Fibroblast of pulmonary artery (primary cell): ENCODE measurements around the gene SEC24B.

Experiments used
- DNase-seq: peaks from one replicate; pipeline ENCODE4 v3.0.0-alpha.2; 2010; ENCODE audit warnings: low read depth
- H3K4me3 ChIP-seq: replicated peaks from 2 replicates; pipeline ENCODE4 v1.5.1; 2011; ENCODE audit warnings: low read depth, mild to moderate bottlenecking, control low read depth, low read length, moderate library complexity
- TF ChIP-seq, protein P1 (sequence below): IDR thresholded peaks from 2 replicates; pipeline ENCODE4 v1.5.1; 2011; ENCODE audit warnings: mild to moderate bottlenecking, control low read depth, low read length, inconsistent platforms; ENCODE audit errors: missing control alignments

The SEC24B gene

GRCh38 chr4:109412776-109413175 lies 20.8 kb upstream of the SEC24B start:
- H3K4me3 ChIP-seq: no peak overlapping the region
- TF ChIP-seq, protein P1, sequence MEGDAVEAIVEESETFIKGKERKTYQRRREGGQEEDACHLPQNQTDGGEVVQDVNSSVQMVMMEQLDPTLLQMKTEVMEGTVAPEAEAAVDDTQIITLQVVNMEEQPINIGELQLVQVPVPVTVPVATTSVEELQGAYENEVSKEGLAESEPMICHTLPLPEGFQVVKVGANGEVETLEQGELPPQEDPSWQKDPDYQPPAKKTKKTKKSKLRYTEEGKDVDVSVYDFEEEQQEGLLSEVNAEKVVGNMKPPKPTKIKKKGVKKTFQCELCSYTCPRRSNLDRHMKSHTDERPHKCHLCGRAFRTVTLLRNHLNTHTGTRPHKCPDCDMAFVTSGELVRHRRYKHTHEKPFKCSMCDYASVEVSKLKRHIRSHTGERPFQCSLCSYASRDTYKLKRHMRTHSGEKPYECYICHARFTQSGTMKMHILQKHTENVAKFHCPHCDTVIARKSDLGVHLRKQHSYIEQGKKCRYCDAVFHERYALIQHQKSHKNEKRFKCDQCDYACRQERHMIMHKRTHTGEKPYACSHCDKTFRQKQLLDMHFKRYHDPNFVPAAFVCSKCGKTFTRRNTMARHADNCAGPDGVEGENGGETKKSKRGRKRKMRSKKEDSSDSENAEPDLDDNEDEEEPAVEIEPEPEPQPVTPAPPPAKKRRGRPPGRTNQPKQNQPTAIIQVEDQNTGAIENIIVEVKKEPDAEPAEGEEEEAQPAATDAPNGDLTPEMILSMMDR: no peak
- DNase-seq: no peak

DNA sequence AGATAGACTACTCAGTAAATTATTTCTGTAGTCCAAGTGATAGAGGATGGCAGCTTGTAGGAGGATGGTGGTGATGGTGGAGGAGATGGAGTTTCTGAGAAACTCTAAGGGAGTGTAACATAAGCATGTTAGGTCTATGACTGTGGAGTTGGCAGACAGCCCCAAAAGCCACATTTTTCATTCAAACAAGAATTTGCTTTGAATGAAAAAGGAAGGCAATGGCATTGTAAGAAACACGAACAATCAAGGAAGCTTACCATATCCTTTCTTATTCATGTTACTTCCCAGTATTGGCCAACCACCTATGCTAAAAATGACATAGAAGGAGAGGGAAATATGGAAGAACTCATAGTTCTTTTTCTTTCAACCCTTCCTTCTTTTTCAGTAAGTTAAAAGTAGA lies 18.7 kb upstream of the SEC24B start:
- peak; percentile 40 for DNase-seq
- H3K4me3 ChIP-seq: no peak overlapping the region
- TF ChIP-seq, protein P1: no peak

DNA sequence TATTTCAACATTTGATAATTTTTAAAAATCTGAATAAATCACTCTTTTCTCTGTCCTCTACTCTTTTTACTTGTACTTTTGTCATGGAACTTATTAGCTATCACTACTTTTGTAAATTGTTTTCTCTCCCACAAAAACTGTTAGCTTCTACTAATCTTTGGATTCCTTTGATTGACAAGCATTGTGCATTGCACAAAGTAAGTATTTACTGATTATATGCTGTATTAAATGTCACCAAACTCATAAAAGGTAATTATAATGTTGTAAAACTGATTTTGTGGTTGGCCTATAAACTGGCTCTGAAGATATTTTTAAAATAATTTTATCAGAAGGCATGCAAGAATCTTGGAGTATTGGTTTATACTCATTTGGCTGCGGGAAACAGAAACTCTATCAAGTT lies 15.0 kb upstream of the SEC24B start:
- DNase-seq: no peak
- TF ChIP-seq, protein P1: no peak
- no peak overlapping the region for H3K4me3 ChIP-seq

- no peak overlapping the region for H3K4me3 ChIP-seq
- peak; percentile 46 for DNase-seq
- TF ChIP-seq, protein P1: no peak
Observed at GRCh38 chr4:109419679-109420078, 13.9 kb upstream of the SEC24B start.

- H3K4me3 ChIP-seq: no peak overlapping the region
- TF ChIP-seq, protein P1: no peak
- no peak for DNase-seq
Observed at GRCh38 chr4:109424093-109424841, 9.3 kb upstream of the SEC24B start.

DNA sequence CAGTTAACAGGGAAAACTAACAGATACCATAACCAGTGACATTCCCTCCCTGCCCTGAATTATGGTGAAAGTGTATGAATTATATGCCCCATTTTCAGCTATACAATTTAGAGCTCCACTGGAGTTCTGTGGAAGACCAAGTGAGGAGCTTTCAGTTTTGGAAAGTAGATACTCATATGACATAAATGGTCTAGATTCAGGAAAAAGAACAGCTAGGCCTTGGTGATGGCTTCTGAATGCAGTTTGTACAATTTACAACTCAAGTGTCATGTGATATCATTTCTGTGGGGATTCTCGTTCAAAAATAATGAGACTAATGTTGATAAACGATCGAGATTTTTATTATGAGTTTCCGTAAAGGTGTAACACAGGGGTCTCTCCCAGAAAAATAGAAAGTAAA lies 8.2 kb upstream of the SEC24B start:
- TF ChIP-seq, protein P1: no peak

GRCh38 chr4:109429545-109429944 lies 4.1 kb upstream of the SEC24B start:
- TF ChIP-seq, protein P1: no peak
- peak; percentile 75 for DNase-seq
- no peak overlapping the region for H3K4me3 ChIP-seq

More for the DNA sequence above, 8.2 kb upstream of the SEC24B start:
- no peak for DNase-seq
- H3K4me3 ChIP-seq: no peak overlapping the region
